ENCODE measurements around the gene RNF217.

Gene RNF217

DNA sequence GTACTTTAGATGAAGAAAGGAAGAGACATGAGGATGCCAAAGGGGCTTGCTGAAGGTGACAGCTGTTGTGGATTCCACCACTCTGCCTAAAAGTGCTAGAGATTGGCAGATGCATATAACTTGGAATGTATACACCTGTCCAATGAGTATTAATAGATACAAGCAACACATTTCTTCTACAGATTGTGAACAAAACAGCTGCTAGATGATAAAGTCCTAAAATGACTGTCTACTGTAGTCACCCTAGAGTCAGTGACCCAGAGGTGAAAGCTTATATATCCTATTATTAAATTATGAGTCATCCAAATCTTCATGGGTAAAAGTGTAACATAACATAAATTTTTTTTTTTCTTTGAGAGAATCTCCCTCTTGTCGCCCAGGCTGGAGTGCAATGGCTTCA lies 5.2 kb downstream of the RNF217 start:
- Histone ChIP-seq H3K36me3 (ENCODE audit: control insufficient read depth, insufficient read depth, low read length) (peaks cover 13% of the 10 kb centered on the region), H3K4me1 (peaks cover 12% of the 10 kb centered on the region), H3K9ac (no peak overlapping the region), H3K79me2 (peaks cover 58% of the 10 kb centered on the region), H3K27ac (peak overlapping the region; percentile 94), H3K4me2 (ENCODE audit: low read length) (peak overlapping the region; percentile 78), H2AFZ (no peak overlapping the region), H3K4me3 (ENCODE audit: low read depth, low read length) (peak overlapping the region; percentile 98), H3K27me3 (ENCODE audit: control insufficient read depth, insufficient read depth, low read length) (no peaks in the 10 kb centered on the region), H3K9me3 (ENCODE audit: control insufficient read depth, low read length) (no peaks in the 10 kb centered on the region)
- TF ChIP-seq, protein P1, sequence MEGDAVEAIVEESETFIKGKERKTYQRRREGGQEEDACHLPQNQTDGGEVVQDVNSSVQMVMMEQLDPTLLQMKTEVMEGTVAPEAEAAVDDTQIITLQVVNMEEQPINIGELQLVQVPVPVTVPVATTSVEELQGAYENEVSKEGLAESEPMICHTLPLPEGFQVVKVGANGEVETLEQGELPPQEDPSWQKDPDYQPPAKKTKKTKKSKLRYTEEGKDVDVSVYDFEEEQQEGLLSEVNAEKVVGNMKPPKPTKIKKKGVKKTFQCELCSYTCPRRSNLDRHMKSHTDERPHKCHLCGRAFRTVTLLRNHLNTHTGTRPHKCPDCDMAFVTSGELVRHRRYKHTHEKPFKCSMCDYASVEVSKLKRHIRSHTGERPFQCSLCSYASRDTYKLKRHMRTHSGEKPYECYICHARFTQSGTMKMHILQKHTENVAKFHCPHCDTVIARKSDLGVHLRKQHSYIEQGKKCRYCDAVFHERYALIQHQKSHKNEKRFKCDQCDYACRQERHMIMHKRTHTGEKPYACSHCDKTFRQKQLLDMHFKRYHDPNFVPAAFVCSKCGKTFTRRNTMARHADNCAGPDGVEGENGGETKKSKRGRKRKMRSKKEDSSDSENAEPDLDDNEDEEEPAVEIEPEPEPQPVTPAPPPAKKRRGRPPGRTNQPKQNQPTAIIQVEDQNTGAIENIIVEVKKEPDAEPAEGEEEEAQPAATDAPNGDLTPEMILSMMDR (IDR thresholded peaks at IDR 0.05) = no peak

DNA sequence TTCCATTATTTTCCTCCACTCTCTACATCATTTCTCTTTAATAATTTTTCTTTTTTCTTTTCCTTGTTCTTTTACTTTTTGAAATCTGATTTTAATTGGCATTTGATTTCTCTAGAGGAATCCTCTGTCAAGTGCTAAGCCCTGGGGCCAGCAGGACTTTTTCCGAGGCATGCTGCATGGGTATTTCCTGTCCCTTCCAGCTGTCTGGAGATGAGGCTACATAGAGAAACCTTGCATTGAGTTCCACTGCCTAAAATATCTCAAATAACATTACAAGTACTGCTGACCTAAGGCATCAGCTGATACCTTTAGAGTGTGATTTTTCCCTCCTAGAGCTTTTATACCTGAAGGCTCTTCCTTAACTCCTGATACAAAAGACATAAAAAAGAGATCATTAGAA lies 6.2 kb downstream of the RNF217 start:
- Histone ChIP-seq H2AFZ (no peak overlapping the region), H3K79me2 (peaks cover 53% of the 10 kb centered on the region), H3K4me1 (peaks cover 12% of the 10 kb centered on the region), H3K27ac (peak overlapping the region; percentile 37), H3K27me3 (ENCODE audit: control insufficient read depth, insufficient read depth, low read length) (no peaks in the 10 kb centered on the region), H3K9me3 (ENCODE audit: control insufficient read depth, low read length) (no peaks in the 10 kb centered on the region), H3K4me2 (ENCODE audit: low read length) (peak overlapping the region; percentile 78), H3K9ac (no peak overlapping the region), H3K36me3 (ENCODE audit: control insufficient read depth, insufficient read depth, low read length) (peaks cover 10% of the 10 kb centered on the region), H3K4me3 (ENCODE audit: low read depth, low read length) (peak overlapping the region; percentile 98)
- TF ChIP-seq, protein P1 (IDR thresholded peaks at IDR 0.05) = no peak

DNA sequence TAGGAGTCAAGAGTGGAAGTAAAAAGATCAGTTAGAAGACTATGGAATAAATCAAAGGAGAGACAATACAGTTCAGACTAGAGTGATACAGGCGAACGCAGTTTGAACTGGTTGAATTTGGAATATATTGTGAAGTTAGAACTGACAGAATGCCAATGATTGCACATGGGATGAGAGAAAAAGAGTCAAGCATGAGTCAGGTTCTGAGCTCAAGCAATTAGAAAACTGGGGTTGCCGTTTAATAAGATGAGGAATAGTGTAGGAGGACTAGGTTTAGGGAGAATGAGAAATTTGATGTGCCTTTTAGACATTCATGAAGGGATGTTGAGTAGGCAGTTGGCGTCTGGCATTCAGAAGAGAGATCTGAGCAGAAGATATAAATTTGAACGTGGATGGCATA lies 8.0 kb downstream of the RNF217 start:
- H3K27ac ChIP-seq = peak overlapping the region; percentile 49
- peaks cover 6% of the 10 kb centered on the region for H3K36me3 ChIP-seq (ENCODE audit: control insufficient read depth, insufficient read depth, low read length)
- peaks cover 49% of the 10 kb centered on the region for H3K79me2 ChIP-seq
- no peaks in the 10 kb centered on the region for H3K27me3 ChIP-seq (ENCODE audit: control insufficient read depth, insufficient read depth, low read length)
- H2AFZ ChIP-seq = no peak overlapping the region
- TF ChIP-seq, protein P1 (IDR thresholded peaks at IDR 0.05) = no peak
- H3K9ac ChIP-seq = no peak overlapping the region
- peaks cover 21% of the 10 kb centered on the region for H3K4me1 ChIP-seq
- H3K4me2 ChIP-seq (ENCODE audit: low read length) = peak overlapping the region; percentile 51
- no peaks in the 10 kb centered on the region for H3K9me3 ChIP-seq (ENCODE audit: control insufficient read depth, low read length)
- peak overlapping the region; percentile 52 for H3K4me3 ChIP-seq (ENCODE audit: low read depth, low read length)

DNA sequence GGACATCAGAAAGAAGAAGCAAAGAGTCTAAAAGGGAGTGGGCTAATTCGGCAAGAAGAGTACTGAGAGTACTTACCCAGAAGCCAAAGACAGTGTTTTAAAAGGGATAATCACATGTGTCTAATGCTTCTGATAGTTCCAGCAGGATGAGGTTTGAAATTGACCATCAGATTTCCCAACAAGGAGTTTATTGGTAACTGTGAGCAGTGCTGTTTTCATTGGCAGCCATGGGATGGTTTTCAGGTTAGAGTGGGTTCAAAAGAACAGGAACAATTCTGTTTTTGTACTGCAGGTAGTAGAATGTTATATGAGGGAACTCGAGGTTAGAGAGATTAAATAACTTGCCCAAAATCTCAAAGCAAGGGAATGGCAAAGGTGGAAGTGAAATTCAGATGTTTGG lies 8.5 kb downstream of the RNF217 start:
- Histone ChIP-seq H3K36me3 (ENCODE audit: control insufficient read depth, insufficient read depth, low read length) (peaks cover 6% of the 10 kb centered on the region), H3K9me3 (ENCODE audit: control insufficient read depth, low read length) (no peaks in the 10 kb centered on the region), H2AFZ (no peak overlapping the region), H3K4me3 (ENCODE audit: low read depth, low read length) (peak overlapping the region; percentile 52), H3K9ac (no peak overlapping the region), H3K79me2 (peaks cover 51% of the 10 kb centered on the region), H3K27ac (peak overlapping the region; percentile 49), H3K27me3 (ENCODE audit: control insufficient read depth, insufficient read depth, low read length) (no peaks in the 10 kb centered on the region), H3K4me1 (peaks cover 25% of the 10 kb centered on the region), H3K4me2 (ENCODE audit: low read length) (peak overlapping the region; percentile 51)
- TF ChIP-seq, protein P1 (IDR thresholded peaks at IDR 0.05) = no peak

DNA sequence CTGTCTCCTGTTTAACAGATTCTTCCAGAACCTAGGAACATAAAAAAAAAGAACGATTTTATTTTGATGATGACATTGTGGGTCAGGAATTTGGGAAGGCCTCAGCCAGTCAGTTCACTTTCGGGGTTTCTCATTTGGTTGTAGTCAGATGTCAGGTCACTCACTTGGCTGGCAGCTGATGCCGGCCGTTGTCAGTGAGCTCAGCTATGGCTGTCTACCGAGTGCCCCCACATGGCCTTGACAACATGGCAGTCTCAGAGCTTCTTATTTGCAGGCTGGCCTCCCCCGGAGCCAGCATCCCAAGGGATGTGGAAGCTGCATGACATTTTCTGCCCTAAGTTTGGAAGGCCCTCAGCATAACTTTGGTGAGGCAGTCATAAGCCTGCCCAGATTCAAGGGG lies 11.5 kb downstream of the RNF217 start:
- Histone ChIP-seq H3K4me3 (ENCODE audit: low read depth, low read length) (peak overlapping the region; percentile 37), H3K9me3 (ENCODE audit: control insufficient read depth, low read length) (no peaks in the 10 kb centered on the region), H3K27ac (peak overlapping the region; percentile 58), H3K36me3 (ENCODE audit: control insufficient read depth, insufficient read depth, low read length) (no peaks in the 10 kb centered on the region), H3K4me2 (ENCODE audit: low read length) (peak overlapping the region; percentile 56), H2AFZ (no peak overlapping the region), H3K27me3 (ENCODE audit: control insufficient read depth, insufficient read depth, low read length) (no peaks in the 10 kb centered on the region), H3K4me1 (peaks cover 32% of the 10 kb centered on the region), H3K9ac (no peak overlapping the region), H3K79me2 (peaks cover 60% of the 10 kb centered on the region)
- TF ChIP-seq, protein P1 (IDR thresholded peaks at IDR 0.05) = no peak
